Spleen (tissue), 7 donors: ENCODE measurements around the gene SYT14.

ENCODE experiments used
- POLR2A ChIP-seq, 3 donors: fragments of 450-650 bp; IDR thresholded peaks; one replicate each; pipeline ENCODE4 v1.5.1; 2017; ENCODE audit warnings: antibody characterized with exemption in 3 of 3, mild to moderate bottlenecking in 1 of 3
- TF ChIP-seq, protein P1 (sequence below), 11 experiments: fragments of 200-600 bp in 7 of 11; fragments of 450-650 bp in 4 of 11; sonication (generic) in 4 of 11; IDR thresholded peaks in 8 of 11; conservative IDR thresholded peaks in 3 of 11; 1 replicate in 7 of 11; 2 replicates in 4 of 11; pipeline versions ENCODE4 v1.4.0 to v1.8.0; 2016 to 2021; ENCODE audit warnings: antibody characterized with exemption in 11 of 11, inconsistent platforms in 4 of 11, mild to moderate bottlenecking in 1 of 11
- donor health status: DM: no; HTN: no; CAD: no; lungs with moderate emphysema.
- donor health status: DM: no; HTN: no; CAD: no.
- donor health status: DM: no; HTN: no; CAD: no.

- TF ChIP-seq, protein P1, sequence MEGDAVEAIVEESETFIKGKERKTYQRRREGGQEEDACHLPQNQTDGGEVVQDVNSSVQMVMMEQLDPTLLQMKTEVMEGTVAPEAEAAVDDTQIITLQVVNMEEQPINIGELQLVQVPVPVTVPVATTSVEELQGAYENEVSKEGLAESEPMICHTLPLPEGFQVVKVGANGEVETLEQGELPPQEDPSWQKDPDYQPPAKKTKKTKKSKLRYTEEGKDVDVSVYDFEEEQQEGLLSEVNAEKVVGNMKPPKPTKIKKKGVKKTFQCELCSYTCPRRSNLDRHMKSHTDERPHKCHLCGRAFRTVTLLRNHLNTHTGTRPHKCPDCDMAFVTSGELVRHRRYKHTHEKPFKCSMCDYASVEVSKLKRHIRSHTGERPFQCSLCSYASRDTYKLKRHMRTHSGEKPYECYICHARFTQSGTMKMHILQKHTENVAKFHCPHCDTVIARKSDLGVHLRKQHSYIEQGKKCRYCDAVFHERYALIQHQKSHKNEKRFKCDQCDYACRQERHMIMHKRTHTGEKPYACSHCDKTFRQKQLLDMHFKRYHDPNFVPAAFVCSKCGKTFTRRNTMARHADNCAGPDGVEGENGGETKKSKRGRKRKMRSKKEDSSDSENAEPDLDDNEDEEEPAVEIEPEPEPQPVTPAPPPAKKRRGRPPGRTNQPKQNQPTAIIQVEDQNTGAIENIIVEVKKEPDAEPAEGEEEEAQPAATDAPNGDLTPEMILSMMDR (IDR thresholded peaks at IDR 0.05 in 8 of 11, conservative IDR thresholded peaks at IDR 0.05 in 3 of 11), result no peak
- TF ChIP-seq POLR2A (IDR thresholded peaks at IDR 0.05), result no peak
Measured at GRCh38 chr1:210024282-210024681, 86.3 kb downstream of the SYT14 start.
